LNCaP clone FGC (cell line): ENCODE data around the gene MYF6.

ENCODE experiments used
- DNase-seq: peaks from one replicate; pipeline ENCODE4 v3.0.0-alpha.2; 2011; ENCODE audit warnings: low read depth
- H3K4me3 ChIP-seq: 2 replicates; pipeline ENCODE4 v1.5.1; 2011; ENCODE audit warnings: mild to moderate bottlenecking, low read depth, low read length, control low read depth
- TF ChIP-seq, protein P1 (sequence below): IDR thresholded peaks from 2 replicates; pipeline ENCODE4 v1.5.1; 2012; ENCODE audit warnings: mild to moderate bottlenecking; ENCODE audit not compliant: control insufficient read depth, insufficient read depth; ENCODE audit errors: extremely low read depth

MYF6 gene

DNA sequence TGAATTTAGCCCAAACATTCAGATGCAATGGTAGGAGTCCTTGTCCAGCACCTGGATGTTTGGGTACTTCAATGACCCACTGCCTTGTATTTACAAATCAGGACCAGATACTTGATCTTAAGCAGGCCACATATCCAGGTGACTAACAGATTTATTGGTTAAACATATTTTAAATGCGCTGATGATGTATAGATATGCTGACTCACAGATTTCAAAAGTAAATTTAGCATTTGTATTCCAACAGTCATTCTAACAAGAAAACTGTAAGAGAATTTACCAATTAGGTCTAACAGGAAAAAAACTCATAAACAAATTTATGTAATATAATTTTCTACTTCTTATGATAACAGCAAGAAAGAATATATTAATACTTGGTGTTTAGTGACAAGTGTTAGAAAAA lies 29.4 kb upstream of the MYF6 start:
- DNase-seq = no peak
- TF ChIP-seq, protein P1, sequence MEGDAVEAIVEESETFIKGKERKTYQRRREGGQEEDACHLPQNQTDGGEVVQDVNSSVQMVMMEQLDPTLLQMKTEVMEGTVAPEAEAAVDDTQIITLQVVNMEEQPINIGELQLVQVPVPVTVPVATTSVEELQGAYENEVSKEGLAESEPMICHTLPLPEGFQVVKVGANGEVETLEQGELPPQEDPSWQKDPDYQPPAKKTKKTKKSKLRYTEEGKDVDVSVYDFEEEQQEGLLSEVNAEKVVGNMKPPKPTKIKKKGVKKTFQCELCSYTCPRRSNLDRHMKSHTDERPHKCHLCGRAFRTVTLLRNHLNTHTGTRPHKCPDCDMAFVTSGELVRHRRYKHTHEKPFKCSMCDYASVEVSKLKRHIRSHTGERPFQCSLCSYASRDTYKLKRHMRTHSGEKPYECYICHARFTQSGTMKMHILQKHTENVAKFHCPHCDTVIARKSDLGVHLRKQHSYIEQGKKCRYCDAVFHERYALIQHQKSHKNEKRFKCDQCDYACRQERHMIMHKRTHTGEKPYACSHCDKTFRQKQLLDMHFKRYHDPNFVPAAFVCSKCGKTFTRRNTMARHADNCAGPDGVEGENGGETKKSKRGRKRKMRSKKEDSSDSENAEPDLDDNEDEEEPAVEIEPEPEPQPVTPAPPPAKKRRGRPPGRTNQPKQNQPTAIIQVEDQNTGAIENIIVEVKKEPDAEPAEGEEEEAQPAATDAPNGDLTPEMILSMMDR = no peak
- no peak overlapping the region for H3K4me3 ChIP-seq

DNA sequence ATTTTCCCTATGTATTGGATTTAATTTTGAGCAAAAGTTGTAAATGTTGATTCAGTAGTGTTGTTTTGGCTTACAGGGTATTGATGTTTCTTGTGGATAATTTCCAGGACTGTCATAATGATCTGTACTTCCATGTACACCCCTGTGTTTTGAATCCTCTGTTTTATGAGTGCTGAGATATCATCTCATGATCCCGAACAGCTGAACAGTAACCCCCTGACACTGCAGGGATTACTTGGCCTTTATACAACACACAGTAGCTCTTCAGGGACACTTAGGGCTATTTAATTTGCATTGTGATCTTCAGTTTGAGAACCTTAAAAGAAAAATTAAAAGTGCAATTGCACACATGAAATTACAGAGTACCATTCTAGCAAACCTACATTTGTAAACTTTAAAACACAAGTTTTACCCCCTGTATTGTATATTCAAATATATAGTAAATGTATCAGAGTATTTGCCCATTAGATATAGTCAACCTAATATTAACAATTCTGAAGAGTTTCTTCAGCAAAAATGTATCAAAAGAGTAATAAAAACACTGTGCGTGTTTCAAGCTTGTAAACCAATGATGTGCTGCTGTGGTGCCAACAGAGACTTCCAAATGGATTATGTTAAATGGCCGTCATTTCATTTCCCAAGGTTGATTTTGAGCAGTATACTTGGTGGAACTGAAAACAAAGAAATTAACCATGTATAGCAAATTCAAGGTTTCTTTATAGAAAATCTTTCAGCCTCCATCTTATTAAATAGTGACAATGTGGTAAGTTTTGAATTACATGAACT lies 27.9 kb upstream of the MYF6 start:
- H3K4me3 ChIP-seq = no peak overlapping the region
- DNase-seq = no peak
- TF ChIP-seq, protein P1 = no peak

DNA sequence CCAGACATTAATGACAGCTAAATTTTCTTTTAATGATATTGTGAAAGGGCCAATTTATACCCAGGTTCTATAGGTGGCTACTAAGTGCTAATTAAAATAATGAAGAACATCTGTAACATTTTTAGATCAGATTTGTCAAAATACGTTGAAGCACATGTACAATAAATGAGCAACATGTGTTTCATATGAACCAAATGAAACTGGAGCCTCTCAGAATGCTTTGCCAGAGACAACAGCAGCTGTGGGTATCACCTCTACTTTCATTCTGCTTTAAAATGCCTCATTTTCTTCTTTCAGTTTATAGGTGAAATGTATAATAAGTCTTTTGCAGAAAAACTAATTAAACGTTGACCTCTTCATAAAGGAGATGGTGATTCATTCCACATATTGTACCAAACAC lies 26.1 kb upstream of the MYF6 start:
- no peak overlapping the region for H3K4me3 ChIP-seq
- TF ChIP-seq, protein P1 = no peak
- no peak for DNase-seq

DNA sequence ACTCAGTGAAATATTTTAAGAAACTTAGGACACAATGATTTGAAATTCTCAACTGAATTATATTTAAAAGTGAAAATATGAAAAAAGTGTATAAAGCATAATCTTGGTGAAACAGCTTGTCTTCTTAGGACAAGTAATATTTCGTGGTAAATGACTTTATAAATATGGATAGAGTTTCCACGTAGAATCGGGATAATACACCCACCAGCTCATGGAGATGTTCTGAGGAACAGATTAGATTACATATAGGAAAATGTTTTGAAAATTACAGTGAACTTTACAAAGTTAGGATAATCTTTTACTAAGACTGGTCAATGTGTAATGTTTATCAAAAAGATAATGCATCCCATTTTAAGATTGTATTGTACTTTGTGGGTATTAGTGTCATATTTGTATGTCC lies 25.6 kb upstream of the MYF6 start:
- TF ChIP-seq, protein P1 = no peak

DNA sequence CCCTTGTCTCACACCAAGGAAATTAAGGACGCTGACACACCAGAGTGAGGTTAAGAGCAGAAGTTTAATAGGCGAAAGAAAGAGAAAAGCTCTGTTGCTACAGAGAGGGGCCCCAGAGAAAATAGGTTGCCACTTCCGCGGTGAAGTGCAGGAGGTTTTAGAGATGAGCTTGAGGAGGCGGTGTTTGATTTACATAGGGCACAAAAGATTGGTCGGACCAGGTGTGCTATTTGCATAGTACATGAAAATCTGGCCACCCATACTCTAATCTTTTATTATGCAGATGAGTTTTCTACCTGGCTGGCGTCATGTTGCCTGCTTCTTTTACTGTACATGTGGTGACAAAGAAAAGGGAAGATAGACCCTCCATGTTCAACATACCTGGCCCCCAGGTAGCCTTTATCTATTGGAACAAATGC lies 23.3 kb upstream of the MYF6 start:
- DNase-seq = no peak
- TF ChIP-seq, protein P1 = no peak
- no peak overlapping the region for H3K4me3 ChIP-seq

More for the DNA sequence above, 25.6 kb upstream of the MYF6 start:
- H3K4me3 ChIP-seq = no peak overlapping the region
- no peak for DNase-seq

DNA sequence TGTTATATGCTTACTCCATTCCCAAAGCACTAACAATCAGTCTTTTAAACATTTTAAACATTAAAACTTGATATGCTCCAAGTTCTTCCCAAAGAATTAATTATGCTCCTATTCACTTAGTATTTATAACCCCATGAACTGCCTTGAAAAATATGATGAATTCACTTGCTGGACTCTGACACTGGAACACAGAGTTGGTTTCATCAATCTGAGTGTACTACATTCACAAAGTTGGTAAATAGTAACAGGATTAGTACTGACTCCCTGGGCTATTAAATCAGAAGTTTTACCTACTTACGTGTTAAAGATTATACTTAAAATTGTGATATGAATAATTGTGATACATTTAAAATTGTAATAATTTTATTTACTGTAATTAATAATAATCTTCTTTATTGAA lies 17.3 kb upstream of the MYF6 start:
- TF ChIP-seq, protein P1 = no peak
- H3K4me3 ChIP-seq = no peak overlapping the region

DNA sequence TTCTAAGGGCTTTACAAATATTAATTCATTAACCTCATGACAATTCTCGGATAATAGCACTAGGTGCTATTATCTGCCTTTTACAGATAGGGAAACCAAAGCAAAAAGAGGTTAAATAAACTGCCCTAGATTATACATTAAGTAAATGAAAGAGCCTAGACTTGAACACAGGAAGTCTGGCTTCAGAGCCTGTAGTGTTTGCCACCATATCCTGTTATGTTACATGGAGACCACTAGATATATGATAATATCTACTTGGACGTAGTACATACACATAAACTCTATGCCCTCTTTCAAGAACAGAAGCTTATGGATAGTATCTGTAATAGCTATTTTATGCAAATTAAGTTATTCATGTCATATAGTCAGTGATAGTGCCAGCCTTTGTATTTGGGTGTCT lies 16.9 kb upstream of the MYF6 start:
- TF ChIP-seq, protein P1 = no peak
- no peak overlapping the region for H3K4me3 ChIP-seq
- no peak for DNase-seq

More for the DNA sequence above, 17.3 kb upstream of the MYF6 start:
- no peak for DNase-seq
